Calu3 (cell line): ENCODE measurements around the gene ATP11A. TPM values are rescaled to one million over a fixed set of nuclear protein-coding genes. Genes with fewer than 3 reads are reported as not detected.
A peak's percentile ranks its signal among the peaks of the same experiment; 100 is the strongest.

Experiments
- BruUV-seq: library from RNA; stranded (reverse); fragments of 400-500 nt; replicated peaks from 2 replicates; lab custom pipeline; 2021; lab: Mats Ljungman, UMichigan
- CTCF ChIA-PET: fragments of 300-600 bp; sonication (Branson Sonifier 250); formaldehyde crosslinking; loops from one replicate; lab custom pipeline; 2022; ENCODE audit warnings: antibody characterized with exemption; lab: Charles Lee
- DNase-seq: peaks from one replicate; pipeline ENCODE4 v3.0.0; 2022
- H3K27ac Mint-ChIP-seq: one replicate; pipeline ENCODE4 v1.8.0; 2022; ENCODE audit warnings: mixed read lengths; ENCODE audit not compliant: unreplicated experiment
- H3K27me3 Mint-ChIP-seq: one replicate; pipeline ENCODE4 v1.8.0; 2022; ENCODE audit warnings: mixed read lengths; ENCODE audit not compliant: unreplicated experiment
- H3K36me3 Mint-ChIP-seq: one replicate; pipeline ENCODE4 v1.8.0; 2022; ENCODE audit warnings: mild to moderate bottlenecking, moderate library complexity, mixed read lengths; ENCODE audit not compliant: insufficient read depth, unreplicated experiment
- H3K4me1 Mint-ChIP-seq: one replicate; pipeline ENCODE4 v1.8.0; 2022; ENCODE audit warnings: mild to moderate bottlenecking, low read depth, mixed read lengths; ENCODE audit not compliant: unreplicated experiment
- H3K4me3 Mint-ChIP-seq: one replicate; pipeline ENCODE4 v1.8.0; 2022; ENCODE audit warnings: mild to moderate bottlenecking, low read depth, moderate library complexity, mixed read lengths; ENCODE audit not compliant: unreplicated experiment
- H3K9me3 Mint-ChIP-seq: one replicate; pipeline ENCODE4 v1.8.0; 2022; ENCODE audit warnings: low read depth, mixed read lengths; ENCODE audit not compliant: unreplicated experiment
- intact Hi-C: fragments of 100-400 bp; cut with micrococcal nuclease; formaldehyde crosslinking; loops from one replicate; pipeline ENCODE4 v1.10.0; 2022; ENCODE audit not compliant: unreplicated experiment
- total RNA-seq: library from RNA; stranded (reverse); gene quantifications from 2 replicates; pipeline ENCODE4 v1.2.3, GENCODE V29; 2022
- TF ChIP-seq, protein P1 (sequence below): fragments of 200-600 bp; IDR thresholded peaks from one replicate; pipeline ENCODE4 v1.8.0; 2022; ENCODE audit warnings: antibody characterized with exemption; ENCODE audit not compliant: unreplicated experiment

ATP11A gene
- total RNA-seq, 1 experiment from 2014 or later, result 115 TPM

GRCh38 chr13:112686364-112686763 is 3.5 kb upstream of the ATP11A start:
- Mint-ChIP-seq H3K27ac (peak overlapping the region; percentile 73), H3K9me3 (no peaks in the 10 kb centered on the region), H3K4me1 (no peaks in the 10 kb centered on the region), H3K27me3 (no peaks in the 10 kb centered on the region), H3K36me3 (peaks cover 9% of the 10 kb centered on the region), H3K4me3 (no peak overlapping the region)
- CTCF ChIA-PET, result no interaction called here
- TF ChIP-seq, protein P1, sequence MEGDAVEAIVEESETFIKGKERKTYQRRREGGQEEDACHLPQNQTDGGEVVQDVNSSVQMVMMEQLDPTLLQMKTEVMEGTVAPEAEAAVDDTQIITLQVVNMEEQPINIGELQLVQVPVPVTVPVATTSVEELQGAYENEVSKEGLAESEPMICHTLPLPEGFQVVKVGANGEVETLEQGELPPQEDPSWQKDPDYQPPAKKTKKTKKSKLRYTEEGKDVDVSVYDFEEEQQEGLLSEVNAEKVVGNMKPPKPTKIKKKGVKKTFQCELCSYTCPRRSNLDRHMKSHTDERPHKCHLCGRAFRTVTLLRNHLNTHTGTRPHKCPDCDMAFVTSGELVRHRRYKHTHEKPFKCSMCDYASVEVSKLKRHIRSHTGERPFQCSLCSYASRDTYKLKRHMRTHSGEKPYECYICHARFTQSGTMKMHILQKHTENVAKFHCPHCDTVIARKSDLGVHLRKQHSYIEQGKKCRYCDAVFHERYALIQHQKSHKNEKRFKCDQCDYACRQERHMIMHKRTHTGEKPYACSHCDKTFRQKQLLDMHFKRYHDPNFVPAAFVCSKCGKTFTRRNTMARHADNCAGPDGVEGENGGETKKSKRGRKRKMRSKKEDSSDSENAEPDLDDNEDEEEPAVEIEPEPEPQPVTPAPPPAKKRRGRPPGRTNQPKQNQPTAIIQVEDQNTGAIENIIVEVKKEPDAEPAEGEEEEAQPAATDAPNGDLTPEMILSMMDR, result no peak
- no peak for DNase-seq
- intact Hi-C loops, result no loop called here
- no TSS peak for BruUV-seq

DNA sequence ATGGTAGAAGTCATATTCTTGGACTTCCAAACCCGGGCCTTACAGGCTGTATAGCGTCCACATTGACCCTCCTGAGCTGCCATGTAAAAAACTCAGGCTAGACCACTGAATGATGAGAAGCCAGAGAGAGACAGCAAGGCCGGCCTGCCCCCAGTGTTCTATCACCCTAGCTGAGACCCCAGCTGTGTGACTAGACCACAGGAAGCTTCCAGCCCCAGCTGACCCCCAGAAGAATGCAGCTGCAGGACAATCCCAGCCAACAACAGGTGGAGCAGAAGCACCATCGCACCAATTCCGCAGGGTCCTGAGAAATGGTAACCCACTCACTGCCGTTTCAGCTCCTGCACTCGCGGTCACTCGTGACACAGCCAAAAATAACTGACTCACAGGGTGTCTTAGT is 2.9 kb upstream of the ATP11A start:
- intact Hi-C loops, result no loop called here
- H3K36me3 Mint-ChIP-seq, result peaks cover 15% of the 10 kb centered on the region
- TF ChIP-seq, protein P1, result no peak
- no peaks in the 10 kb centered on the region for H3K4me1 Mint-ChIP-seq
- CTCF ChIA-PET, result no interaction called here
- no peak for DNase-seq
- no TSS peak for BruUV-seq
- H3K27ac Mint-ChIP-seq, result no peak overlapping the region
- H3K27me3 Mint-ChIP-seq, result no peaks in the 10 kb centered on the region
- H3K4me3 Mint-ChIP-seq, result no peak overlapping the region
- no peaks in the 10 kb centered on the region for H3K9me3 Mint-ChIP-seq

- Mint-ChIP-seq H3K27ac (peak overlapping the region; percentile 72), H3K27me3 (no peaks in the 10 kb centered on the region), H3K36me3 (peaks cover 20% of the 10 kb centered on the region), H3K4me3 (peak overlapping the region; percentile 62), H3K9me3 (no peaks in the 10 kb centered on the region), H3K4me1 (peaks cover 4% of the 10 kb centered on the region)
- TF ChIP-seq, protein P1, result no peak
- no peak for DNase-seq
- CTCF ChIA-PET, result no interaction called here
- intact Hi-C loops, result loop anchor here (2.0 kb wide), 1 partner anchor 47 kb away; no protein-coding TSS in a partner anchor
- no TSS peak for BruUV-seq
These were observed 1.8 kb upstream of the ATP11A start for GRCh38 chr13:112687836-112688559.

GRCh38 chr13:112688560-112689302 is 1.1 kb upstream of the ATP11A start:
- DNase-seq, result no peak
- TF ChIP-seq, protein P1, result no peak
- Mint-ChIP-seq H3K9me3 (no peaks in the 10 kb centered on the region), H3K36me3 (peaks cover 26% of the 10 kb centered on the region), H3K27ac (peak overlapping the region; percentile 72), H3K27me3 (no peaks in the 10 kb centered on the region), H3K4me3 (peak overlapping the region; percentile 62), H3K4me1 (peaks cover 8% of the 10 kb centered on the region)
- intact Hi-C loops, result loop anchor here (2.0 kb wide), 1 partner anchor 48 kb away; no protein-coding TSS in a partner anchor
- CTCF ChIA-PET, result interaction anchor here (1.0 kb wide), 1 partner anchor 31 kb away, joined by 3 read pairs; no protein-coding TSS in a partner anchor
- BruUV-seq, result no TSS peak
